Raji (cell line): Measurements from ENCODE around the gene AVPR2.

Experiments
- POLR2A ChIP-seq: IDR thresholded peaks from 2 replicates; pipeline ENCODE4 v1.6.1; 2011; ENCODE audit warnings: low read depth, low read length, control low read depth; ENCODE audit not compliant: insufficient read depth

Gene AVPR2

GRCh38 chrX:153909980-153910360 is 5.5 kb downstream of the AVPR2 start:
- no peak for TF ChIP-seq POLR2A

GRCh38 chrX:153910446-153910845 is 6.0 kb downstream of the AVPR2 start:
- no peak for TF ChIP-seq POLR2A

- no peak for TF ChIP-seq POLR2A
Observed at GRCh38 chrX:153911798-153912197, 7.3 kb downstream of the AVPR2 start.

GRCh38 chrX:153913211-153913610 is 8.7 kb downstream of the AVPR2 start:
- TF ChIP-seq POLR2A = no peak

- TF ChIP-seq POLR2A = no peak
Observed at GRCh38 chrX:153913701-153914100, 9.2 kb downstream of the AVPR2 start.

GRCh38 chrX:153917869-153918268 is 13.4 kb downstream of the AVPR2 start:
- no peak for TF ChIP-seq POLR2A

- no peak for TF ChIP-seq POLR2A
Observed at GRCh38 chrX:153919281-153919680, 14.8 kb downstream of the AVPR2 start.

- no peak for TF ChIP-seq POLR2A
Observed at GRCh38 chrX:153920546-153920945, 16.1 kb downstream of the AVPR2 start.

GRCh38 chrX:153921070-153921469 is 16.6 kb downstream of the AVPR2 start:
- TF ChIP-seq POLR2A = no peak

- TF ChIP-seq POLR2A = no peak
Observed at GRCh38 chrX:153921511-153922446, 17.3 kb downstream of the AVPR2 start.

GRCh38 chrX:153922932-153923857 is 18.7 kb downstream of the AVPR2 start:
- TF ChIP-seq POLR2A = no peak

GRCh38 chrX:153924149-153924861 is 19.8 kb downstream of the AVPR2 start:
- peak; percentile 17; the same call in 1 of the 2 replicates for TF ChIP-seq POLR2A

- TF ChIP-seq POLR2A = peak; percentile 96
Observed at GRCh38 chrX:153925387-153925738, 20.9 kb downstream of the AVPR2 start.

- TF ChIP-seq POLR2A = peak; percentile 44; the same call in 1 of the 2 replicates
Observed at GRCh38 chrX:153925739-153926551, 21.5 kb downstream of the AVPR2 start, which contains the start of gene ARHGAP4. ARHGAP4 (minus strand) TSS chrX:153926264; CDS start chrX:153926202, 62 bp downstream.

GRCh38 chrX:153926552-153926857 is 22.0 kb downstream of the AVPR2 start:
- TF ChIP-seq POLR2A = no peak
